GM23248 (cell line): ENCODE results near the gene DIP2A. TPM values are rescaled to one million over a fixed set of nuclear protein-coding genes. Genes with fewer than 3 reads are reported as not detected.

Experiments used
- DNase-seq: peaks from one replicate; pipeline ENCODE4 v3.0.0-alpha.2; 2015
- H2AFZ ChIP-seq: fragments of 200-600 bp; sonication (generic); 2 replicates; pipeline ENCODE4 v1.6.1; 2016; ENCODE audit warnings: antibody characterized with exemption
- H3F3A ChIP-seq: fragments of 200-600 bp; sonication (generic); 2 replicates; pipeline ENCODE4 v1.6.1; 2016; ENCODE audit warnings: mild to moderate bottlenecking, antibody characterized with exemption, mixed run types; ENCODE audit not compliant: insufficient read depth
- H3K27ac ChIP-seq: fragments of 200-600 bp; sonication (generic); 2 replicates; pipeline ENCODE4 v1.5.1; 2016; ENCODE audit warnings: mild to moderate bottlenecking
- H3K27me3 ChIP-seq: fragments of 200-600 bp; sonication (generic); replicated peaks from 2 replicates; pipeline ENCODE4 v1.6.1; 2016; ENCODE audit warnings: mild to moderate bottlenecking; ENCODE audit not compliant: insufficient read depth
- H3K36me3 ChIP-seq: fragments of 200-600 bp; sonication (generic); 2 replicates; pipeline ENCODE4 v1.6.1; 2016; ENCODE audit warnings: low read depth, mild to moderate bottlenecking
- H3K4me1 ChIP-seq: fragments of 200-600 bp; sonication (generic); 2 replicates; pipeline ENCODE4 v1.6.1; 2016; ENCODE audit warnings: mild to moderate bottlenecking; ENCODE audit not compliant: insufficient read depth
- H3K4me2 ChIP-seq: fragments of 200-600 bp; sonication (generic); one replicate; pipeline ENCODE4 v1.6.1; 2016; ENCODE audit warnings: mild to moderate bottlenecking; ENCODE audit not compliant: unreplicated experiment
- H3K4me3 ChIP-seq: fragments of 200-600 bp; sonication (generic); 2 replicates; pipeline ENCODE4 v1.5.1; 2016; ENCODE audit warnings: mild to moderate bottlenecking
- H3K79me2 ChIP-seq: fragments of 200-600 bp; sonication (generic); 2 replicates; pipeline ENCODE4 v1.6.1; 2016; ENCODE audit warnings: mild to moderate bottlenecking; ENCODE audit not compliant: insufficient read depth
- H3K9ac ChIP-seq: fragments of 200-600 bp; sonication (generic); 2 replicates; pipeline ENCODE4 v1.6.1; 2016; ENCODE audit warnings: mild to moderate bottlenecking
- H3K9me2 ChIP-seq: fragments of 200-600 bp; sonication (generic); 2 replicates; pipeline ENCODE4 v1.6.1; 2016; ENCODE audit warnings: mixed run types, mild to moderate bottlenecking, moderate library complexity; ENCODE audit not compliant: insufficient read depth
- H3K9me3 ChIP-seq: fragments of 200-600 bp; sonication (generic); one replicate; pipeline ENCODE4 v1.6.1; 2017; ENCODE audit warnings: low read depth
- H4K20me1 ChIP-seq: fragments of 200-600 bp; sonication (generic); 2 replicates; pipeline ENCODE4 v1.6.0; 2016; ENCODE audit not compliant: insufficient read depth
- EZH2 ChIP-seq: fragments of 200-600 bp; sonication (generic); IDR thresholded peaks from 2 replicates; pipeline ENCODE4 v1.6.1; 2018; ENCODE audit warnings: antibody characterized with exemption, mild to moderate bottlenecking; ENCODE audit not compliant: insufficient read depth, poor library complexity, severe bottlenecking
- EZH2phosphoT487 ChIP-seq: fragments of 200-600 bp; sonication (generic); IDR thresholded peaks from 2 replicates; pipeline ENCODE4 v1.6.1; 2018; ENCODE audit warnings: antibody characterized with exemption, moderate library complexity, mild to moderate bottlenecking, low read depth; ENCODE audit not compliant: insufficient read depth
- WGBS, 2 experiments: methylation state at CpG; one replicate each; pipeline ENCODE4 v1.1.6; 2015 to 2017; ENCODE audit warnings: low lambda C conversion rate in 2 of 2, low coverage in 1 of 2; ENCODE audit errors: missing lambda C conversion rate in 2 of 2; 5-methylcytosine and 5-hydroxymethylcytosine counted together
- in situ Hi-C: fragments of 300-500 bp; cut with MboI; formaldehyde crosslinking; loops from 2 replicates; pipeline ENCODE4 v1.15.0; 2020
- polyA plus RNA-seq: library from polyadenylated mRNA; unstranded; fragments of >200 nt; fragmentation: Nextera tagmentation; extraction: Ambion mirVana; gene quantifications from 2 replicates; pipeline ENCODE4 v1.2.1, GENCODE V29; 2016
- total RNA-seq: library from RNA; depleted of rRNA; stranded (reverse); fragments of >200 nt; shearing (Covaris generic); gene quantifications from 2 replicates; pipeline ENCODE4 v1.2.3, GENCODE V29; 2014

The DIP2A gene
- total and polyA plus RNA-seq, 2 experiments from 2014 or later, result 12.5 to 13.1 TPM

DNA sequence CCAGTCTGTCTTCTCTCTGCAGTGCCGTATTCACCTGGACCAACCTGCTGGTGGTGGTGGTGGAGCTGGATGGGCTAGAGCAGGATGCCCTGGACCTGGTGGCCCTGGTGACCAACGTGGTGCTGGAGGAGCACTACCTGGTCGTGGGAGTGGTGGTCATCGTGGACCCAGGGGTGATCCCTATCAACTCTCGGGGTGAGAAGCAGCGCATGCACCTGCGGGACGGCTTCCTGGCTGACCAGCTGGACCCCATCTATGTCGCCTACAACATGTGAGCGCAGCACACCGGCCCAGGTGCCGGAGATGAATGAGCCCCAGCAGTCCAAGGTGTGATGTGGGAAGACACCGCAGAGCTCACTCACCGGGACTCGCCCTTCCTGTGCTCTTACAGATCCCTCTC is 108.7 kb downstream of the DIP2A start:
- H3K4me1 ChIP-seq, result no peaks in the 10 kb centered on the region
- H3K27ac ChIP-seq, result no peak overlapping the region
- DNase-seq, result no peak
- no peaks in the 10 kb centered on the region for H3K9me2 ChIP-seq
- WGBS, 2 experiments, result 94% methylated on average over 14 to 15 of the region's 15 CpGs
- H3K27me3 ChIP-seq, result no peaks in the 10 kb centered on the region
- H3K4me2 ChIP-seq, result no peak overlapping the region
- H3K9me3 ChIP-seq, result no peaks in the 10 kb centered on the region
- H3K79me2 ChIP-seq, result no peaks in the 10 kb centered on the region
- no peak for TF ChIP-seq EZH2
- no peak for TF ChIP-seq EZH2phosphoT487
- H2AFZ ChIP-seq, result no peak overlapping the region
- peaks cover 18% of the 10 kb centered on the region; the same call in 1 of the 2 replicates for H3K36me3 ChIP-seq
- in situ Hi-C loops, result no loop called here
- no peaks in the 10 kb centered on the region for H4K20me1 ChIP-seq
- no peak overlapping the region for H3K4me3 ChIP-seq
- H3F3A ChIP-seq, result peaks cover 8% of the 10 kb centered on the region; the same call in 1 of the 2 replicates
- H3K9ac ChIP-seq, result no peak overlapping the region

DNA sequence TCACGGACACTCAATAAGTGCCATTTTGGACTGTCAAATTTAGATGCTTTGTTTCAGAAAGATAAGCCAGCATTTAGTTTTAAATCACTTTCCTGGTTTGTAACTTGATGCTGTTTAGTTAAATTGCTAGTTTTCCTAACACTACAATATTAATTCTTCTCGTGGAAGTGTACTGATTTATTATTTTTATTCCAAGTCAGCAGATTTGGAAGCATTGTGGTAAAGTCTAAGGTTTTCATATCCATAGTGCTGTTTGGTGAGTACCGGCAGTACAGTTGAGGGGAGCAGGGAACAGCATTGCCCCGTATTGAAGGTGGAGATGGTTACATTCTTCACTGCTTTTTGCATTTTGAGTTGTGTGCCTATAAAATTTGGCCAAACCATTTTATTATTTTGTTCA is 109.9 kb downstream of the DIP2A start:
- H3F3A ChIP-seq, result peaks cover 8% of the 10 kb centered on the region; the same call in 1 of the 2 replicates
- H3K4me2 ChIP-seq, result no peak overlapping the region
- no peaks in the 10 kb centered on the region for H3K9me2 ChIP-seq
- no peaks in the 10 kb centered on the region for H3K4me1 ChIP-seq
- H3K9ac ChIP-seq, result no peak overlapping the region
- no peaks in the 10 kb centered on the region for H3K79me2 ChIP-seq
- no peak for DNase-seq
- H4K20me1 ChIP-seq, result no peaks in the 10 kb centered on the region
- H3K9me3 ChIP-seq, result no peaks in the 10 kb centered on the region
- H2AFZ ChIP-seq, result no peak overlapping the region
- no peak overlapping the region for H3K27ac ChIP-seq
- 94 to 98% methylated on average over 4 of the region's 4 CpGs for WGBS, 2 experiments
- no peak overlapping the region for H3K4me3 ChIP-seq
- no peaks in the 10 kb centered on the region for H3K27me3 ChIP-seq
- no peak for TF ChIP-seq EZH2phosphoT487
- peaks cover 27% of the 10 kb centered on the region; the same call in 1 of the 2 replicates for H3K36me3 ChIP-seq
- in situ Hi-C loops, result no loop called here

DNA sequence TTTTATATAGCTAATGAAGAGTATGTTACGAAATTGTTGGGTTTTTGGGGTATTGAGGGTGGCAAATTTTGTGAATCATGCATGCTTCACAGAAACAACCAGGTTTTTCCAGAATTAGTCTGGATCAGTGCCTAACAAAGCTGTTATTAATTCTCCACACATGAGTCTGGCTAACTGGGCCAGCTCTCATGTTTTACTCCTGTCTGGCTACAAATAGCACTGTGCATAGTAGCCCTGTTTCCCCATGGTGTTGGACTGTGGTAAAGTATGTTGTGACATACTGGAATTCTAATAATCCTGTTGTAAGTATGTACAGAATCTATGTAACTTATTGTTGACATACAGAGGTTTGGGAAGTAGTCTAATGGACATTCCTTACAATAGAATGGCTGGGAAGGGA is 110.4 kb downstream of the DIP2A start:
- no peaks in the 10 kb centered on the region for H3K4me1 ChIP-seq
- no peak overlapping the region for H3K4me3 ChIP-seq
- no peak overlapping the region for H3K4me2 ChIP-seq
- H3K9me2 ChIP-seq, result no peaks in the 10 kb centered on the region
- no peaks in the 10 kb centered on the region for H3K79me2 ChIP-seq
- no peaks in the 10 kb centered on the region for H3K27me3 ChIP-seq
- peak; percentile 54 for DNase-seq
- peaks cover 29% of the 10 kb centered on the region; the same call in 1 of the 2 replicates for H3K36me3 ChIP-seq
- in situ Hi-C loops, result no loop called here
- no peaks in the 10 kb centered on the region for H3K9me3 ChIP-seq
- WGBS, 2 experiments, result 47 to 52% methylated on average over 1 of the region's 1 CpG
- no peak overlapping the region for H2AFZ ChIP-seq
- TF ChIP-seq EZH2phosphoT487 (no peak), EZH2 (no peak)
- peaks cover 8% of the 10 kb centered on the region; the same call in 1 of the 2 replicates for H3F3A ChIP-seq
- H3K9ac ChIP-seq, result no peak overlapping the region
- no peaks in the 10 kb centered on the region for H4K20me1 ChIP-seq
- no peak overlapping the region for H3K27ac ChIP-seq

DNA sequence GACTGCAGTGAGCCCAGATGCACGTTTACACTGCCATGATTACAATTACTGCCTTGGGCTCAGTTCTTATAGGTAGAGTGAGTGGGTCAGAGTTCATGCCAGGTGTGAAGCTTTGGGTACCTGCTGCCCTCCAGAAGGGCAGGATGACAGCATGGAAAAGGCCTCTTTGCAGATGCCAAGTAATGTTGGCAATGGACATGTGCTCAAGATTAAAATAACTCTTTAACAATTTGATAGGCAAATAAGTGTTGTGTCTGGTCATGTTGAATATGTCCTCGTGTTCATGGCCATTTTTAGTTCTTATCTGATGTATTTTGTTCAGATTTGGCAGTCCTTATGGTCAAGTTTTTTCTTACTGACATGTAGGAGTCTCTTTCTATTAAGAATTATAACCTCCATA is 111.4 kb downstream of the DIP2A start:
- Histone ChIP-seq H3K4me2 (no peak overlapping the region), H4K20me1 (no peaks in the 10 kb centered on the region), H3K36me3 (peaks cover 30% of the 10 kb centered on the region; the same call in 1 of the 2 replicates), H3K9ac (no peak overlapping the region), H3K9me2 (no peaks in the 10 kb centered on the region), H3K79me2 (no peaks in the 10 kb centered on the region), H3K27me3 (no peaks in the 10 kb centered on the region), H2AFZ (no peak overlapping the region), H3K4me3 (no peak overlapping the region), H3K4me1 (no peaks in the 10 kb centered on the region), H3K27ac (no peak overlapping the region), H3K9me3 (no peaks in the 10 kb centered on the region), H3F3A (peaks cover 8% of the 10 kb centered on the region; the same call in 1 of the 2 replicates)
- WGBS, 2 experiments, result 97 to 100% methylated on average over 2 of the region's 2 CpGs
- DNase-seq, result no peak
- no peak for TF ChIP-seq EZH2phosphoT487
- TF ChIP-seq EZH2, result no peak
- in situ Hi-C loops, result no loop called here

- no peaks in the 10 kb centered on the region for H3K9me3 ChIP-seq
- H3K4me1 ChIP-seq, result no peaks in the 10 kb centered on the region
- H3K4me2 ChIP-seq, result no peak overlapping the region
- no peaks in the 10 kb centered on the region for H3K9me2 ChIP-seq
- H3K27me3 ChIP-seq, result no peaks in the 10 kb centered on the region
- H3K4me3 ChIP-seq, result no peak overlapping the region
- in situ Hi-C loops, result no loop called here
- H3F3A ChIP-seq, result peaks cover 8% of the 10 kb centered on the region; the same call in 1 of the 2 replicates
- no peak for DNase-seq
- H3K27ac ChIP-seq, result no peak overlapping the region
- no peaks in the 10 kb centered on the region for H4K20me1 ChIP-seq
- peaks cover 30% of the 10 kb centered on the region; the same call in 1 of the 2 replicates for H3K36me3 ChIP-seq
- TF ChIP-seq EZH2, result no peak
- TF ChIP-seq EZH2phosphoT487, result no peak
- no peaks in the 10 kb centered on the region for H3K79me2 ChIP-seq
- no peak overlapping the region for H2AFZ ChIP-seq
- H3K9ac ChIP-seq, result no peak overlapping the region
Observed at GRCh38 chr21:46570631-46571030, 111.9 kb downstream of the DIP2A start.
